Subcutaneous abdominal adipose tissue (tissue), 5 donors: ENCODE results near the gene SIRT4.
"Not testable (repeated sequence)": the region's sequence is repeated elsewhere in the genome, so short reads cannot be mapped to it uniquely, and the experiment has no call there.

Experiments used
- H3K27ac ChIP-seq: one replicate; pipeline ENCODE4 v1.7.0; 2013; ENCODE audit warnings: low read depth, mild to moderate bottlenecking, inconsistent platforms, low read length, moderate library complexity
- H3K27me3 ChIP-seq, 5 donors: one replicate each; pipeline ENCODE4 v1.7.0; 2013; ENCODE audit warnings: low read length in 5 of 5, inconsistent platforms in 1 of 5; ENCODE audit not compliant: control insufficient read depth in 5 of 5, insufficient read depth in 4 of 5
- H3K36me3 ChIP-seq, 5 donors: one replicate each; pipeline ENCODE4 v1.7.0; 2013; ENCODE audit warnings: low read length in 5 of 5; ENCODE audit not compliant: control insufficient read depth in 5 of 5, insufficient read depth in 5 of 5
- H3K4me1 ChIP-seq, 5 donors: one replicate each; pipeline ENCODE4 v1.7.0; 2013; ENCODE audit warnings: low read length in 5 of 5, mild to moderate bottlenecking in 3 of 5, moderate library complexity in 1 of 5; ENCODE audit not compliant: control insufficient read depth in 5 of 5, insufficient read depth in 5 of 5
- H3K4me3 ChIP-seq, 5 donors: one replicate each; pipeline ENCODE4 v1.7.0; 2013; ENCODE audit warnings: low read length in 5 of 5, low read depth in 1 of 5
- H3K9ac ChIP-seq, 5 donors: one replicate each; pipeline ENCODE4 v1.7.0; 2013; ENCODE audit warnings: low read length in 5 of 5, mild to moderate bottlenecking in 4 of 5, moderate library complexity in 3 of 5
- H3K9me3 ChIP-seq, 5 donors: one replicate each; pipeline ENCODE4 v1.7.0; 2013; ENCODE audit warnings: low read length in 5 of 5; ENCODE audit not compliant: control insufficient read depth in 5 of 5
- donor health status: healthy.
- donor health status: healthy.
- donor health status: healthy.
- donor health status: healthy.
- donor health status: healthy.

SIRT4 gene, protein sequence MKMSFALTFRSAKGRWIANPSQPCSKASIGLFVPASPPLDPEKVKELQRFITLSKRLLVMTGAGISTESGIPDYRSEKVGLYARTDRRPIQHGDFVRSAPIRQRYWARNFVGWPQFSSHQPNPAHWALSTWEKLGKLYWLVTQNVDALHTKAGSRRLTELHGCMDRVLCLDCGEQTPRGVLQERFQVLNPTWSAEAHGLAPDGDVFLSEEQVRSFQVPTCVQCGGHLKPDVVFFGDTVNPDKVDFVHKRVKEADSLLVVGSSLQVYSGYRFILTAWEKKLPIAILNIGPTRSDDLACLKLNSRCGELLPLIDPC

GRCh38 chr12:120301962-120302815 is at the start of gene SIRT4:
TSS of gene SIRT4 (plus strand) at chr12:120302321. CDS start at chr12:120303562, 1,241 bp downstream.
- Histone ChIP-seq H3K27ac (peak within 1 kb of the TSS; percentile 78), H3K4me3 (peak within 1 kb of the TSS; percentile 78 to 100 (median 93)), H3K4me1 (peaks cover 0 to 9% (median 6%) of the 10 kb centered on the region in 5 donors), H3K27me3 (no peaks in the 10 kb centered on the region), H3K9me3 (no peaks in the 10 kb centered on the region), H3K9ac (peak within 1 kb of the TSS; percentile 74 to 88 (median 84)), H3K36me3 (peaks cover 0 to 2% (median 0%) of the 10 kb centered on the region in 5 donors)

- H3K36me3 ChIP-seq, H3K27me3 ChIP-seq, H3K4me3 ChIP-seq, H3K9ac ChIP-seq, H3K9me3 ChIP-seq: not testable (repeated sequence)
- peaks cover 20 to 85% (median 53%) of the 10 kb centered on the region in 5 donors for H3K4me1 ChIP-seq
- H3K27ac ChIP-seq, result peak overlapping the region; percentile 32
These were observed 48.8 kb upstream of the SIRT4 start for GRCh38 chr12:120253313-120253712.

DNA sequence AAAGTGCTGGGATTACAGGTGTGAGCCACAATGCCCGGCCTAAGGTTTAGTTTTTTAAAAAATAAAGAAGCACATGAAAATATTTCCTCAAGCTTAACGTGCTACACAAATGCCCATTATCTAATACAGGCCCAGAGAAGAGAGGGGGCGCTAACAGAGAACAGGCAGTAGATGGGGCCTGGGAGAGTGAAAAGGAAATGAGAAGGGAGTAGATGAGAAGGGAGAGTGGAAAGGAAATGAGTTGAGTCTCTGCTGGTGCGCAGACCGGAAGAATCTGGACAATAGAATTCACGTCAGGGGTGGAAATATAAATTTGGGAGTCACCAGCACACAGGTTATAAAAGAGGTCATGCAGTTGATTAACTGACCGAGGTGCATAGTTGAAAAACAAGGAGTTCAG is 47.3 kb upstream of the SIRT4 start:
- Histone ChIP-seq H3K9me3 (no peaks in the 10 kb centered on the region), H3K9ac (no peak overlapping the region)

GRCh38 chr12:120257041-120257821 is 44.9 kb upstream of the SIRT4 start:
- Histone ChIP-seq H3K4me3 (peak overlapping the region in 1 of 5 donors; percentile 14), H3K36me3 (peaks cover 0 to 4% (median 0%) of the 10 kb centered on the region in 5 donors), H3K27ac (peak overlapping the region; percentile 80), H3K4me1 (peaks cover 10 to 88% (median 59%) of the 10 kb centered on the region in 5 donors), H3K9ac (peak overlapping the region in 2 of 5 donors; percentile 28 to 61), H3K9me3 (no peaks in the 10 kb centered on the region), H3K27me3 (no peaks in the 10 kb centered on the region)

More for the DNA sequence above, 47.3 kb upstream of the SIRT4 start:
- H3K4me1 ChIP-seq, result peaks cover 12 to 85% (median 56%) of the 10 kb centered on the region in 5 donors
- H3K27me3 ChIP-seq, result no peaks in the 10 kb centered on the region
- H3K36me3 ChIP-seq, result peaks cover 0 to 4% (median 0%) of the 10 kb centered on the region in 5 donors
- no peak overlapping the region for H3K4me3 ChIP-seq
- peak overlapping the region; percentile 69 for H3K27ac ChIP-seq

DNA sequence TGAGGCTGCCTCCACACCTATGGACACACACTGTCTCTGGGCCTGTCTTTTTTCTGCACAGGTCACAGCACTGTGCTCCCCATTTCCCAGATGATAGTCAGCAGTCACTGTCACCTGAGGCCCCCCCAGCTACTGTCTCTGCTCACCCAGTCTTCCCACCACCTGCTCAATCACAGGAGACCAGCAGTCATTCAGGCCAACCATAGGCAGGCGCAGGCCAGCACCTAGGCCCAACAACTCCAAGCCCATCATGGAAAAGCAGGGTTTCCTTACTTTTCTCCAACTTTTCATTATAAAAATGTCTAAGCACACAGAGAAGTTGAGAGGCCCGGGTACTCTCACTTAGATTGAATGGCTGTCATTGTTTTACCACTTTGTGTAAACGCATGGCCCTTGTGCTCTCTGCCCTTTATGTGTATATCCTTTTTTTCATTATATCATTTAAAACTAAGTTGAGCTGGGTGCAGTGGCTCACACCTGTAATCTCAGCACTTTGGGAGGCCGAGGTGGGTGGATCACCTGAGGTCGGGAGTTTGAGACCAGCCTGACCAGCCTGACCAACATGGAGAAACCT is 43.7 kb upstream of the SIRT4 start:
- H3K27ac ChIP-seq, result peak overlapping the region; percentile 80
- no peak overlapping the region for H3K4me3 ChIP-seq
- no peaks in the 10 kb centered on the region for H3K9me3 ChIP-seq
- peaks cover 0 to 4% (median 0%) of the 10 kb centered on the region in 5 donors for H3K36me3 ChIP-seq
- no peaks in the 10 kb centered on the region for H3K27me3 ChIP-seq
- H3K4me1 ChIP-seq, result peaks cover 17 to 88% (median 66%) of the 10 kb centered on the region in 5 donors
- H3K9ac ChIP-seq, result no peak overlapping the region

- peak overlapping the region in 1 of 5 donors; percentile 35 for H3K9ac ChIP-seq
- H3K4me3 ChIP-seq, result peak overlapping the region in 3 of 5 donors; percentile 13 to 32 (median 24)
- peaks cover 18 to 92% (median 78%) of the 10 kb centered on the region in 5 donors for H3K4me1 ChIP-seq
- H3K27me3 ChIP-seq, result no peaks in the 10 kb centered on the region
- H3K27ac ChIP-seq, result peak overlapping the region; percentile 69
- H3K9me3 ChIP-seq, result no peaks in the 10 kb centered on the region
- peaks cover 0 to 4% (median 0%) of the 10 kb centered on the region in 5 donors for H3K36me3 ChIP-seq
These were observed 42.5 kb upstream of the SIRT4 start for GRCh38 chr12:120259418-120260202.

DNA sequence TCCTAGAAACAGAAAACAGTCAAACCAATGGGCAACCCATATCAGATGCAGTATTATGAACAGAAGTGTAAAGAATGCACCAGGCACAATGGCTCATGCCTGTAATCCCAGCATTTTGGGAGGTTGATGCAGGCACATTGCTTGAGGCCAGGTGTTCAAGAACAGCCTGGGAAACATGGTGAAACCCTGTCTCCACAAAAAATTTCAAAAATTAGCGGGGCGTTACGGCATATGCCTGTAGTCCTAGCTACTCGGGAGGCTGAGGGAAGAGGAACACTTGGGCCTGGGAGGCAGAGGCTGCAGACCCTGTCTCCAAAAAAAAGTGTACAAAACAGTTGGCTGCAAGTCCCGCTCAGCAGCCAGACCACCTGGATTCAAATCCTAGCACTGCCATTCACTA is 41.5 kb upstream of the SIRT4 start:
- no peaks in the 10 kb centered on the region for H3K9me3 ChIP-seq
- no peak overlapping the region for H3K4me3 ChIP-seq
- peak overlapping the region; percentile 69 for H3K27ac ChIP-seq
- H3K27me3 ChIP-seq, result no peaks in the 10 kb centered on the region
- no peak overlapping the region for H3K9ac ChIP-seq
- no peaks in the 10 kb centered on the region for H3K36me3 ChIP-seq
- peaks cover 18 to 93% (median 83%) of the 10 kb centered on the region in 5 donors for H3K4me1 ChIP-seq

GRCh38 chr12:120261951-120262851 is 39.9 kb upstream of the SIRT4 start:
- Histone ChIP-seq H3K27me3 (no peaks in the 10 kb centered on the region), H3K9me3 (no peaks in the 10 kb centered on the region), H3K9ac (peak overlapping the region in 4 of 5 donors; percentile 57 to 91 (median 68)), H3K4me1 (peaks cover 18 to 83% (median 70%) of the 10 kb centered on the region in 5 donors), H3K4me3 (peak overlapping the region; percentile 71 to 85 (median 81)), H3K27ac (peak overlapping the region; percentile 90), H3K36me3 (no peaks in the 10 kb centered on the region)
